ENCODE results near the gene SMYD5. TPM values are rescaled to one million over a fixed set of nuclear protein-coding genes. Genes with fewer than 3 reads are reported as not detected.
"Not testable (repeated sequence)": the region's sequence is repeated elsewhere in the genome, so short reads cannot be mapped to it uniquely, and the experiment has no call there.

The SMYD5 gene
- polyA plus RNA-seq (2014; cell fraction: cytosol; rRNA removed), result 34.7 and 39.5 TPM in 2 replicates
- 48.3 and 75.5 TPM in 2 replicates for polyA plus RNA-seq (2014; cell fraction: nucleus; rRNA removed)

DNA sequence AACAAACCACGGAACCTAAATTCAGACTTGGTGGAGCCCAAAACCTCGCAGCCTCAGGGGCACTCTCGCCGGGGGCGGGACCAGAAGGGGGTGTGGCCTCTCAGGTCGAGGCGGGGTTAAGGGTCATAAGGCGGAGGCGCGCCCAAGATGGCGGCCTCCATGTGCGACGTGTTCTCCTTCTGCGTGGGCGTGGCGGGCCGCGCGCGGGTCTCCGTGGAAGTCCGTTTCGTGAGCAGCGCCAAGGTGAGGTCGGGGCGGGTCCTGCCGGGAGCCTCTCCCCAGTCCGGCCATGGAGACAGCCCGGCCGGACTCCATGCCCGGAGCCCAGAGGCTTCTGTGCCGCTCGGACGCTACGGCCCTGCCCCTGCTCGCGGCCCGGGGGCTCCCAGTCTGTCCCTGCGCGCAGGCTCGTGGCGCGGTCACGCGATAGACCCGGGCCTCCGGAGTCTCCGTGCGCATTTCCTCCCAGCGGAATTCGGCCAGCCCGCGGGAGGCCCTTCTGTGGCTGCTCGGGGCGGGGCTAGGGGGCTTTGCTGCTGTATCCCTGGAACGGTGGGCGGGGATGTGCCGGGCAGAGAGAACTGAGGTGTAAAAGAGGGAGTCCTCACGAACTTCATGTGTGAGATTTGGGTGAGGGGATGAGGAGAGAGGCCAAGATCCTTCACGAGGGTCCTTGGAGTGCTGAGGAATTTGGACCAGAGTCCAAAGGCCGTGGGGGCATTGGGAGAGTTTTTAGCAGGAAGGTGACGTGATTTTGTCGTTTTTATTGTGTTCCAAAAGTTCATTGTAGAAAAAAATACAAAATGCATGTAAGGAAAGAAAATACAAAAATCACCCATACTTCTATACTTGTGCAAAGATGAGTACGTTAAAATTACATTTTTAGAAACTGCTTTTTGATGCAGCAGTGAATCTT lies at the start of gene SMYD5:
Gene SMYD5 (plus strand): TSS at position 126 of the 916 bp plus-strand sequence. CDS start 22 bp downstream, at position 148.
- peak; percentile 88 for DNase-seq (ENCODE audit: low spot score)

- DNase-seq (ENCODE audit: low spot score), result not testable (repeated sequence)
These were observed 48.1 kb upstream of the SMYD5 start for GRCh38 chr2:73165978-73166377.

- not testable (repeated sequence) for DNase-seq (ENCODE audit: low spot score)
These were observed 47.2 kb upstream of the SMYD5 start for GRCh38 chr2:73166813-73167212.

- not testable (repeated sequence) for DNase-seq (ENCODE audit: low spot score)
These were observed 45.7 kb upstream of the SMYD5 start for GRCh38 chr2:73168348-73168747.

GRCh38 chr2:73170341-73170740 lies 43.7 kb upstream of the SMYD5 start:
- DNase-seq (ENCODE audit: low spot score), result not testable (repeated sequence)

GRCh38 chr2:73172963-73173362 lies 41.1 kb upstream of the SMYD5 start:
- no peak for DNase-seq (ENCODE audit: low spot score)

DNA sequence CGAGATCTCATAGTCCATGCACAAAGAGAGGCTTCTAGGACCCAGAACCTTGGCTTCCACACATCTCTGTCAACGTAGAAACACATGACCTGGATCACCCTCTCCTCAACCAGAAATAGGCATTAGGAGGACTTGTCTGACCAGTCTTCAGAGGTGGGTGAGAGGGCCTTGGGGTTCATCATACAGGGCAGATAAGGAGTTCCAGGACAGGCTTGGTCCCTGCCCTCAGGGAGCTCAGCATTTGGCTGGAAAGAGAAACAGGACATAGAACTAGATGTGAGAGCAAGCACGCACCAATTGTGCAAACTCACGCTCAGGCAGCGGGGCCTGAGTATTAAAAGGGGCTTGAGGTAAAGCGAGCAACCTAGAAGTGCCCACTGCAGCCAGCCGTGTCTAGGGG lies 40.3 kb upstream of the SMYD5 start:
- no peak for DNase-seq (ENCODE audit: low spot score)

DNA sequence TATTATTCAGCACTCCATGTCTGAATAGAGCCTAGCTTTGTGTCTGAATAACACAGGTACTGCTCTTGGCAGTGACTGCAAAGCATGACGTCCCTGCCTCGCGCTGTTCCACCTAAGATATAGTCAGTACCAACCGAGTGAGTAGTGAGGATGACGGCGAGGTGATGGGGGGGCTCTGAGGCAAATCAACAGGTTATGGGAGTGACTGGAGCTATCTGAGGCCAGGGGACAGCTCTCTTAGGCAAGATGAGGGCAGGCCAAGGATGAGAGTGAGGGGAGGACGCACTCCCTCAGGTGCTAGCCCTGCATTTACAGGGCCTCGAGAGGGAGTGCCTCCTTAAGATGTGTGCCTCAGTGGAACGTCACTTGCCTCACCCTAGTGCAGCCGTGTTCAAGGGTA lies 39.8 kb upstream of the SMYD5 start:
- no peak for DNase-seq (ENCODE audit: low spot score)

- DNase-seq (ENCODE audit: low spot score), result no peak
These were observed 38.9 kb upstream of the SMYD5 start for GRCh38 chr2:73174941-73175662.

DNA sequence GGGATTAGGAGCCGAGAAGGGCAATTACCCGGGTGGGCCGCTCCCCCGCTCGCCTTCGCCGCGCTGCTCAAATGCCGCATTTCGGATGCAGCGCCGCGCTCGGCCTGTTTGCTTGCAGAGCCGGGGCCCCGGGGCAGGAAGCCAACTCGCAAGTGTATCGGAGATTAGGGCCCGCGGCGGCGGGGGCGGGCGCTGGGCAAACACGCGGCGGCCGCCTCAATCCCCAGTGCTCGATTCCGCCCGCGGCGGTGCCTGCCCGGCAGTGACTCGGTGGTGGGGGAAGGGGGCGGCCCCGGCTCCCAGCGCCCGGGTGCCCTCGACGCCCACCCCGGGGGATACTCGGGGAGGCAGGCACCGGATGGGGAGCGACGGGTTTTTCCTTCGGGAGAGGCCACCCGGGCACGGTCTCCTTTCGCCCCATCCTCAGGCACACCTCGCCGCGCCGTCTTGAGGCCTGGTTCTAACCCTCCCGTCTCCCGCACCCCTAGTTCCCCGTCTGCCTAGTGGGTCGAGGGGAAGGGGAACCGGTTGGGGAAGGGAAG lies 38.3 kb upstream of the SMYD5 start:
- peak; percentile 22 for DNase-seq (ENCODE audit: low spot score)

GRCh38 chr2:73176205-73176880 lies 37.7 kb upstream of the SMYD5 start:
- no peak for DNase-seq (ENCODE audit: low spot score)

DNA sequence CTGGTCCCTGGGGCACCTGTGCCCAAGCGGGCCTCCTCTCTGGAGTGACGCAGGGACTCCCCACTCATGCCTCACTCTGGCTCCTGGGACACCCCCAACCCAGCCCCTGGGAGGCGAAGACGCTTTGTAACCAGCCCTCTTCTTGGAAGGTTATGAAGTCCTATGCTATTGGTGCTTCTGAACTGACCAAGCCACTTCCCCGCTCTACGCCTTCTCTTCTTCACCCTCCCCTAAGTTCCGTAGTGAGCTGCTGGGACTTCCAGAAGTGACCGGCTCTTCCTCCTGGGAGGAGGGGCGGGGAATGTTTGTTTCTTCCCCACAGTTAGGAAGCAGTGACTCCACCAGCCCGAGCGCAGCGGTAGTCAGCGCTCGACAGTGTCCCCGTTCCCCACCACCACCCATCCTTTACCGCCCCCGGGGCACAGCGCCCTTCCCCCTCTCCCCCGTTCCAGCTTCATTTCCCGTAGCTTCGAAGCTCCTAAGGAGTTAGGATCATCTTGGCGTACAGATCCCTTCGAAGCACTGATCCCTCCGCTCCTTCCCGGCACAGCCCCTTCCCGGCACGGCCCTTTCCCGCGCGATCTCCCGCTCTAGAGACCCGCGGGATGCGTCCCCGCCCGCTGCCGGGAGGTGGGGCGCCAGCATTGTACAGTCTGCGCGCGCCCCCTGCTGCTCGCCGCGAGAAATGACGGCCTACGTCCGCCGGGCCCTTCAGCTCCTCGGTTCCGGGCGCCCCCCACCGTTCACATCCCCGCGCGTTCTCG lies 37.0 kb upstream of the SMYD5 start:
- DNase-seq (ENCODE audit: low spot score), result peak; percentile 84

GRCh38 chr2:73177645-73178255 lies 36.3 kb upstream of the SMYD5 start:
- no peak for DNase-seq (ENCODE audit: low spot score)

- no peak for DNase-seq (ENCODE audit: low spot score)
These were observed 28.1 kb upstream of the SMYD5 start for GRCh38 chr2:73185965-73186364.

GRCh38 chr2:73187549-73187948 lies 26.5 kb upstream of the SMYD5 start:
- no peak for DNase-seq (ENCODE audit: low spot score)

- no peak for DNase-seq (ENCODE audit: low spot score)
These were observed 16.5 kb upstream of the SMYD5 start for GRCh38 chr2:73197579-73197978.

- not testable (repeated sequence) for DNase-seq (ENCODE audit: low spot score)
These were observed 13.8 kb upstream of the SMYD5 start for GRCh38 chr2:73200281-73200680.

- DNase-seq (ENCODE audit: low spot score), result no peak
These were observed 11.6 kb upstream of the SMYD5 start, which contains the start of gene NOTO for GRCh38 chr2:73202156-73203054. NOTO (plus strand) TSS chr2:73202574; CDS start chr2:73202667, 93 bp downstream.

DNA sequence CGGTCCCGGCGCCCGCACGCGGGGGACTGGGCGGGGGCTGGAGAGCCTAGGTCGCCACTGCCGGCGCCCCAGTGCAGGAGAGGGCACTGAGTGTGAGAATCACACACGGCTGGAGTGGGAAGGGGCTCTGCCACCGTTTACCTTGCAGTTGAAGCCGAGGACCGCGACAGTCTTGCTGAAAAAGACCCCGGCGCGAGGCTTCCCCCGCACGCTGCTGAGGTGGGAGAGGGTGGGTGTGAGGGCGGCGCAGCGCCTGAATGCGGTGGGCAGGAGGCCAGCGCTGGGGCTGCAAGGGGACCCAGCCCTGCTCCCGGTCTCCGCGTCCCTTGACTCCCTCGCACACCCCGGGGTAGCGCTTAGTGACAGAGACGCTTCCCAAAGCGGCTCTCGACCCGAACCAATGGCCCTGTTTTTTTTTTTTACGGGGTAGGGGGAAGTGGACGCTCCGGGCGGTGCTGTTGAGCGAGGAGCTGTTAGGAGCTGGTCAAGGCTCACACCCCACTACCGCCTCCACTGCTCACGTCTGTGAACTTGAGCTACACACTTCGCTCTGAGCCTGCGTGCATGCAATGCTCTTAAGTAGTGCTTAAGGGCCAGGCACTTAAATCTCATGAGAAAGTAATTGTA lies 10.9 kb upstream of the SMYD5 start:
- no peak for DNase-seq (ENCODE audit: low spot score)
